HepG2 (cell line): Measurements from ENCODE around the gene LIF. TPM values are rescaled to one million over a fixed set of nuclear protein-coding genes. Genes with fewer than 3 reads are reported as not detected.

ENCODE experiments used
- ATAC-seq: fragments of 200-7000 bp; cut with Tn5 transposase; 3 replicates; pipeline ENCODE4 v1.9.1; 2020; ENCODE audit warnings: mild to moderate bottlenecking, moderate library complexity
- BruUV-seq: library from RNA; stranded (reverse); fragments of 400-500 nt; replicated peaks from 2 replicates; lab custom pipeline; 2021; lab: Mats Ljungman, UMichigan
- CTCF ChIA-PET: fragments of 300-600 bp; formaldehyde crosslinking; extraction: SDS; loops from one replicate; lab custom pipeline; 2021; ENCODE audit warnings: low total read pairs, inconsistent platforms, low intra/inter-chr PET ratio; lab: Yijun Ruan, JAX
- POLR2A ChIA-PET: fragments of 350-600 bp; sonication (Branson Sonifier 250); formaldehyde crosslinking; loops from one replicate; lab custom pipeline; 2020; ENCODE audit warnings: antibody characterized with exemption, inconsistent platforms; lab: Yijun Ruan, JAX
- DNase-seq: peaks from one replicate; pipeline ENCODE4 v3.0.0-alpha.2; 2015; ENCODE audit warnings: low spot score
- FAIRE-seq: peaks from 3 replicates; lab custom pipeline; 2011; peaks lifted over from hg19 to GRCh38; lab: Jason Lieb, UNC
- H2AFZ ChIP-seq: one replicate; pipeline ENCODE4 v1.6.1; 2011; ENCODE audit warnings: low read length, inconsistent platforms
- H3K27ac ChIP-seq: fragments of 300-600 bp; 3 replicates; pipeline ENCODE4 v1.8.0; 2011; ENCODE audit warnings: mixed run types, mild to moderate bottlenecking, mixed read lengths, low read length, inconsistent platforms; ENCODE audit not compliant: insufficient read depth; ENCODE audit errors: extremely low read length
- H3K27me3 ChIP-seq, 2 experiments: fragments of 200-600 bp in 1 of 2; 2 replicates in 1 of 2; 3 replicates in 1 of 2; pipeline versions ENCODE4 v1.6.0 to v1.8.0; 2011; ENCODE audit warnings: low read length in 2 of 2, mild to moderate bottlenecking in 2 of 2, moderate library complexity in 2 of 2, inconsistent platforms in 1 of 2; ENCODE audit not compliant: insufficient read depth in 2 of 2, control insufficient read depth in 1 of 2
- H3K36me3 ChIP-seq, 2 experiments: fragments of 200-600 bp in 1 of 2; replicated peaks in 1 of 2; 2 replicates in 1 of 2; 3 replicates in 1 of 2; pipeline versions ENCODE4 v1.5.1 to v1.8.0; 2011; ENCODE audit warnings: low read length in 2 of 2, inconsistent platforms in 1 of 2; ENCODE audit not compliant: insufficient read depth in 2 of 2, control insufficient read depth in 1 of 2
- H3K4me1 ChIP-seq: 2 replicates; pipeline ENCODE4 v1.5.1; 2012; ENCODE audit warnings: low read length, inconsistent platforms; ENCODE audit not compliant: insufficient read depth
- H3K4me2 ChIP-seq: 2 replicates; pipeline ENCODE4 v1.6.0; 2011; ENCODE audit warnings: low read depth, low read length, inconsistent platforms
- H3K4me3 ChIP-seq, 3 experiments: fragments of 200-600 bp in 1 of 3; sonication (generic), shearing (Covaris generic) in 1 of 3; replicated peaks in 1 of 3; 2 replicates each; pipeline ENCODE4 v1.5.1; 2011 to 2016; ENCODE audit warnings: low read length in 3 of 3, inconsistent platforms in 2 of 3, low read depth in 2 of 3, mild to moderate bottlenecking in 2 of 3, control low read depth in 1 of 3, mixed read lengths in 1 of 3; ENCODE audit not compliant: insufficient read depth in 1 of 3
- H3K79me2 ChIP-seq: one replicate; pipeline ENCODE4 v1.6.1; 2011; ENCODE audit warnings: low read length, inconsistent platforms; ENCODE audit not compliant: insufficient read depth
- H3K9ac ChIP-seq: 2 replicates; pipeline ENCODE4 v1.6.0; 2011; ENCODE audit warnings: mild to moderate bottlenecking, low read depth, low read length, inconsistent platforms; ENCODE audit not compliant: insufficient read depth
- H3K9me3 ChIP-seq: 2 replicates; pipeline ENCODE4 v1.5.1; 2012; ENCODE audit warnings: mild to moderate bottlenecking, low read length
- H4K20me1 ChIP-seq: 2 replicates; pipeline ENCODE4 v1.6.0; 2011; ENCODE audit warnings: inconsistent platforms, mild to moderate bottlenecking, low read length, moderate library complexity; ENCODE audit not compliant: insufficient read depth
- ATF7-NPFF ChIP-seq: sonication (generic); formaldehyde crosslinking; IDR thresholded peaks from 2 replicates; pipeline ENCODE4 v1.8.1; 2023; ENCODE audit warnings: mild to moderate bottlenecking, low read depth, missing genetic modification reagents, moderate library complexity
- MAZ ChIP-seq, 2 experiments: sonication (generic) in 1 of 2; formaldehyde crosslinking in 1 of 2; IDR thresholded peaks; 2 replicates each; pipeline versions ENCODE4 v1.5.0 to v1.6.1; 2012 to 2020; ENCODE audit warnings: low read depth in 2 of 2, mild to moderate bottlenecking in 2 of 2, borderline replicate concordance in 1 of 2, improper control_type of control experiment in 1 of 2, low read length in 1 of 2, missing genetic modification reagents in 1 of 2, moderate library complexity in 1 of 2
- RBFOX2 ChIP-seq: fragments of 200-400 bp; formaldehyde crosslinking; IDR thresholded peaks from 2 replicates; pipeline ENCODE4 v1.6.1; 2017; ENCODE audit warnings: low read depth, mild to moderate bottlenecking, low read length
- ZFP37 ChIP-seq: sonication (generic); formaldehyde crosslinking; IDR thresholded peaks from 2 replicates; pipeline ENCODE4 v1.4.0; 2020; ENCODE audit warnings: missing genetic modification reagents, borderline replicate concordance
- ZNF768 ChIP-seq: sonication (generic); formaldehyde crosslinking; IDR thresholded peaks from 2 replicates; pipeline ENCODE4 v1.4.0; 2020; ENCODE audit warnings: missing genetic modification reagents
- ZNF772 ChIP-seq: sonication (generic); formaldehyde crosslinking; IDR thresholded peaks from 2 replicates; pipeline ENCODE4 v1.5.0; 2020; ENCODE audit warnings: mild to moderate bottlenecking, missing genetic modification reagents
- WGBS: methylation state at CpG from one replicate; pipeline ENCODE4 v1.1.6; 2017; ENCODE audit warnings: low lambda C conversion rate; 5-methylcytosine and 5-hydroxymethylcytosine counted together
- in situ Hi-C: cut with HindIII; loops from 2 replicates; pipeline ENCODE4 v1.10.0; 2017; ENCODE audit warnings: low pct_unique_long_range_greater_than_20kb; ENCODE audit not compliant: extremely low pct_ligation_motif_present
- intact Hi-C: fragments of 100-400 bp; cut with micrococcal nuclease; formaldehyde crosslinking; loops from one replicate; pipeline ENCODE4 v1.10.0; 2022; ENCODE audit not compliant: unreplicated experiment
- polyA plus RNA-seq, 8 experiments: library from polyadenylated mRNA; depleted of rRNA in 3 of 8; stranded (reverse) in 7 of 8; unstranded in 1 of 8; fragments of >200 nt; fragmentation: Illumina TruSeq in 4 of 8; extraction: Trizol in 4 of 8; gene quantifications; 2 replicates each; pipeline versions ENCODE4 v1.2.1 to v1.2.3, GENCODE V29; 2011 to 2016; ENCODE audit warnings: low read depth in 4 of 8, missing spikeins in 1 of 8, mixed read lengths in 1 of 8; ENCODE audit not compliant: insufficient read depth in 1 of 8
- total RNA-seq, 5 experiments: library from RNA; depleted of rRNA; stranded (reverse); fragments of >200 nt; fragmentation: Illumina TruSeq; extraction: Trizol; gene quantifications; 2 replicates each; pipeline ENCODE4 v1.2.3, GENCODE V29; 2016; ENCODE audit warnings: low read depth in 1 of 5
- TF ChIP-seq, protein P1 (sequence below): sonication (generic); formaldehyde crosslinking; IDR thresholded peaks from 2 replicates; pipeline ENCODE4 v1.4.0; 2020; ENCODE audit warnings: missing genetic modification reagents

Gene LIF
- total and polyA plus RNA-seq, 2 of the 13 experiments (the other 11 are each of a cell fraction or from before 2014, with no cell fraction given): 3.6 to 8.5 TPM

DNA sequence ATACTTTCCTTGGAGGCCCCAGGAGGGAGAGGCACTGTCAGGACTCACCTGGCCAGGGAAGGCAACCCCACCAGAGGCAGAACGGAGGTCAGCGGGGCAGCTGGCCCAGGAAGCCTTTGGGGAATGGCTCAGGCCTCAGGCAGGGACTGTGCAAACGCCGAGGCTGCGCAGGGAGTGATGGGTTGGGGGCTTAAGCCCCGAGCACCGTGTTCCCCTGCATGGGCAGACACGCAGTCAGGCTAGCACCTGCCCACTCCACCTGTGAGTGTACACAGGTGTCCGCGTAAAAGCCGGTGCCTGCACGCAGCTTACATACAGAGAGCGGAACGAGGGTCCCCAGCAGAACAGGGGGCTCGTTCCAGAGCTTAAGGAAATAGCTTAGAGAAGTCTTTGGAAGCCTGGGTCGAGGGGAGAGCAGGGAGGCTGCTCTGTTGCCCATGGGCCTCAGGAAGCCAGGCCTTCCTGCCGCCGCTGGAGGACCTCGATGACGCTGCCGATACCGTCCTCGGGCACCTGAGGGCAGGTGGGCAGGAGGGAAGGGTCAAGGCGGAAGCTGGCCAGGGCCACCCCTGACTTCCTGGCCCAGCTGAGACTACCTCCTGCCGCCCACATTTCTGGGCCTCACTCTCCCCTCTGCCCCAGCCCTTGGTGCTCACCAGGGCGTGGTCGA lies 38.8 kb upstream of the LIF start:
- H4K20me1 ChIP-seq: no peaks in the 10 kb centered on the region
- H2AFZ ChIP-seq: no peak overlapping the region
- ATAC-seq (no peak), FAIRE-seq (no peak), DNase-seq (no peak)
- H3K4me1 ChIP-seq: peaks cover 17% of the 10 kb centered on the region
- no peaks in the 10 kb centered on the region; a peak in 1 of 5 replicates for H3K27me3 ChIP-seq
- H3K4me2 ChIP-seq: no peak overlapping the region
- 80% methylated on average over 18 of the region's 27 CpGs for WGBS
- BruUV-seq: no TSS peak
- no peaks in the 10 kb centered on the region for H3K9me3 ChIP-seq
- in situ Hi-C loops: loop anchor here (5.0 kb wide), 1 partner anchor 102 kb away; the partner anchor contains the start of gene RNF215
- no peaks in the 10 kb centered on the region for H3K36me3 ChIP-seq
- H3K4me3 ChIP-seq: no peak overlapping the region
- intact Hi-C loops: no loop called here
- CTCF ChIA-PET: interaction anchor here (4.0 kb wide), 1 partner anchor 22 kb away, joined by 20 read pairs; no protein-coding TSS in a partner anchor
- no peak for TF ChIP-seq ZFP37 (CRISPR knock-in tag)
- TF ChIP-seq RBFOX2: no peak
- TF ChIP-seq MAZ (IDR thresholded peaks at IDR 0.05; ENCODE audit: borderline replicate concordance, low read depth, low read length): no peak
- TF ChIP-seq MAZ (CRISPR knock-in tag; IDR thresholded peaks at IDR 0.05; ENCODE audit: low read depth): no peak
- TF ChIP-seq, protein P1, sequence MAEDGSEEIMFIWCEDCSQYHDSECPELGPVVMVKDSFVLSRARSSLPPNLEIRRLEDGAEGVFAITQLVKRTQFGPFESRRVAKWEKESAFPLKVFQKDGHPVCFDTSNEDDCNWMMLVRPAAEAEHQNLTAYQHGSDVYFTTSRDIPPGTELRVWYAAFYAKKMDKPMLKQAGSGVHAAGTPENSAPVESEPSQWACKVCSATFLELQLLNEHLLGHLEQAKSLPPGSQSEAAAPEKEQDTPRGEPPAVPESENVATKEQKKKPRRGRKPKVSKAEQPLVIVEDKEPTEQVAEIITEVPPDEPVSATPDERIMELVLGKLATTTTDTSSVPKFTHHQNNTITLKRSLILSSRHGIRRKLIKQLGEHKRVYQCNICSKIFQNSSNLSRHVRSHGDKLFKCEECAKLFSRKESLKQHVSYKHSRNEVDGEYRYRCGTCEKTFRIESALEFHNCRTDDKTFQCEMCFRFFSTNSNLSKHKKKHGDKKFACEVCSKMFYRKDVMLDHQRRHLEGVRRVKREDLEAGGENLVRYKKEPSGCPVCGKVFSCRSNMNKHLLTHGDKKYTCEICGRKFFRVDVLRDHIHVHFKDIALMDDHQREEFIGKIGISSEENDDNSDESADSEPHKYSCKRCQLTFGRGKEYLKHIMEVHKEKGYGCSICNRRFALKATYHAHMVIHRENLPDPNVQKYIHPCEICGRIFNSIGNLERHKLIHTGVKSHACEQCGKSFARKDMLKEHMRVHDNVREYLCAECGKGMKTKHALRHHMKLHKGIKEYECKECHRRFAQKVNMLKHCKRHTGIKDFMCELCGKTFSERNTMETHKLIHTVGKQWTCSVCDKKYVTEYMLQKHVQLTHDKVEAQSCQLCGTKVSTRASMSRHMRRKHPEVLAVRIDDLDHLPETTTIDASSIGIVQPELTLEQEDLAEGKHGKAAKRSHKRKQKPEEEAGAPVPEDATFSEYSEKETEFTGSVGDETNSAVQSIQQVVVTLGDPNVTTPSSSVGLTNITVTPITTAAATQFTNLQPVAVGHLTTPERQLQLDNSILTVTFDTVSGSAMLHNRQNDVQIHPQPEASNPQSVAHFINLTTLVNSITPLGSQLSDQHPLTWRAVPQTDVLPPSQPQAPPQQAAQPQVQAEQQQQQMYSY: no peak
- TF ChIP-seq ATF7-NPFF (CRISPR knock-in tag): no peak
- no peak for TF ChIP-seq ZNF768 (CRISPR knock-in tag)
- TF ChIP-seq ZNF772 (CRISPR knock-in tag): no peak
- no peak overlapping the region for H3K27ac ChIP-seq
- H3K79me2 ChIP-seq: no peaks in the 10 kb centered on the region
- no peak overlapping the region for H3K9ac ChIP-seq
- POLR2A ChIA-PET: no interaction called here
